Gastrocnemius medialis (tissue), 4 donors: ENCODE data around the gene VRK3.

ENCODE experiments used
- CTCF ChIP-seq, 5 experiments: fragments of 450-650 bp in 3 of 5; fragments of 200-600 bp in 2 of 5; sonication (generic) in 2 of 5; IDR thresholded peaks in 4 of 5; conservative IDR thresholded peaks in 1 of 5; 1 replicate in 4 of 5; 2 replicates in 1 of 5; pipeline ENCODE4 v1.5.1; 2016 to 2019; ENCODE audit warnings: antibody characterized with exemption in 5 of 5, mild to moderate bottlenecking in 3 of 5, moderate library complexity in 3 of 5
- POLR2A ChIP-seq, 2 donors: fragments of 450-650 bp; IDR thresholded peaks; one replicate each; pipeline ENCODE4 v1.6.1; 2017; ENCODE audit warnings: antibody characterized with exemption in 2 of 2, mild to moderate bottlenecking in 2 of 2, moderate library complexity in 2 of 2

GRCh38 chr19:50042363-50043024 lies 17.3 kb upstream of the VRK3 start:
- no peak for TF ChIP-seq POLR2A (IDR thresholded peaks at IDR 0.05)
- no peak for TF ChIP-seq CTCF (IDR thresholded peaks at IDR 0.05 in 4 of 5, conservative IDR thresholded peaks at IDR 0.05 in 1 of 5)
